ELF-1 (cell line): ENCODE data around the gene DNAJC22.
"Not testable (repeated sequence)": the region's sequence is repeated elsewhere in the genome, so short reads cannot be mapped to it uniquely, and the experiment has no call there.

ENCODE experiments used
- DNase-seq: peaks from one replicate; pipeline ENCODE4 v3.0.0-alpha.2; 2016; ENCODE audit warnings: low read depth, low spot score

The DNAJC22 gene

GRCh38 chr12:49331380-49332222 lies 15.1 kb upstream of the DNAJC22 start:
- DNase-seq, result peak; percentile 86

- DNase-seq, result no peak
Observed at GRCh38 chr12:49332441-49332861, 14.2 kb upstream of the DNAJC22 start.

- no peak for DNase-seq
Observed at GRCh38 chr12:49332891-49333371, 13.8 kb upstream of the DNAJC22 start.

- not testable (repeated sequence) for DNase-seq
Observed at GRCh38 chr12:49333778-49334177, 12.9 kb upstream of the DNAJC22 start.

- DNase-seq, result no peak
Observed at GRCh38 chr12:49334226-49334625, 12.5 kb upstream of the DNAJC22 start.

- no peak for DNase-seq
Observed at GRCh38 chr12:49334681-49335080, 12.0 kb upstream of the DNAJC22 start.

GRCh38 chr12:49335118-49335954 lies 11.4 kb upstream of the DNAJC22 start:
- no peak for DNase-seq

- DNase-seq, result no peak
Observed at GRCh38 chr12:49335955-49336644, 10.6 kb upstream of the DNAJC22 start.

GRCh38 chr12:49336645-49337584 lies 9.8 kb upstream of the DNAJC22 start, which contains the start of gene C1QL4:
Gene C1QL4, minus strand, starts transcription at chr12:49337188. Its CDS starts 711 bp downstream, at chr12:49336477.
- peak; percentile 92 for DNase-seq

GRCh38 chr12:49338830-49339463 lies 7.7 kb upstream of the DNAJC22 start:
- no peak for DNase-seq

GRCh38 chr12:49339464-49339861 lies 7.2 kb upstream of the DNAJC22 start:
- DNase-seq, result no peak

GRCh38 chr12:49340095-49340870 lies 6.4 kb upstream of the DNAJC22 start:
- DNase-seq, result no peak

- DNase-seq, result peak; percentile 28
Observed at GRCh38 chr12:49340971-49341776, 5.5 kb upstream of the DNAJC22 start.

- no peak for DNase-seq
Observed at GRCh38 chr12:49341777-49342065, 5.0 kb upstream of the DNAJC22 start.

- DNase-seq, result peak; percentile 99
Observed at GRCh38 chr12:49342066-49342913, 4.4 kb upstream of the DNAJC22 start.

- DNase-seq, result no peak
Observed at GRCh38 chr12:49342914-49343731, 3.6 kb upstream of the DNAJC22 start.

GRCh38 chr12:49344486-49345050 lies 2.1 kb upstream of the DNAJC22 start:
- no peak for DNase-seq
